SK-N-SH (cell line): ENCODE results near the gene ADAMTS14. TPM values are rescaled to one million over a fixed set of nuclear protein-coding genes. Genes with fewer than 3 reads are reported as not detected.

Experiments used
- CTCF ChIA-PET: fragments of 300-600, 350-600 bp; formaldehyde crosslinking; extraction: SDS; loops from one replicate; lab custom pipeline; 2021; lab: Yijun Ruan, JAX
- POLR2A ChIA-PET: fragments of 350-600 bp; sonication (Branson Sonifier 250); formaldehyde crosslinking; extraction: SDS; loops from one replicate; lab custom pipeline; 2020; ENCODE audit warnings: antibody characterized with exemption, inconsistent platforms; lab: Yijun Ruan, JAX
- DNase-seq: peaks from one replicate; pipeline ENCODE4 v3.0.0; 2012
- H2AFZ ChIP-seq: fragments of 200-600 bp; sonication (generic); 2 replicates; pipeline ENCODE4 v1.8.1; 2016; ENCODE audit warnings: antibody characterized with exemption, mild to moderate bottlenecking, low read depth
- H3F3A ChIP-seq: fragments of 200-600 bp; sonication (generic); replicated peaks from 2 replicates; pipeline ENCODE3; 2016; ENCODE audit warnings: antibody characterized with exemption, mild to moderate bottlenecking; ENCODE audit not compliant: insufficient read depth
- H3K27ac ChIP-seq, 2 experiments: fragments of 200-500 bp in 1 of 2; fragments of 200-600 bp in 1 of 2; sonication (Bioruptor generic) in 1 of 2; sonication (generic), shearing (Covaris generic) in 1 of 2; 2 replicates each; pipeline versions ENCODE4 v1.5.1 to v1.6.1; 2014 to 2016; ENCODE audit warnings: low read depth in 2 of 2, inconsistent platforms in 1 of 2, low read length in 1 of 2, mild to moderate bottlenecking in 1 of 2, mixed read lengths in 1 of 2
- H3K27me3 ChIP-seq: fragments of 200-600 bp; sonication (generic), shearing (Covaris generic); 2 replicates; pipeline ENCODE4 v1.6.1; 2016; ENCODE audit warnings: mixed run types; ENCODE audit not compliant: insufficient read depth
- H3K36me3 ChIP-seq, 2 experiments: fragments of 200-500 bp in 1 of 2; fragments of 200-600 bp in 1 of 2; sonication (Bioruptor generic) in 1 of 2; sonication (generic) in 1 of 2; replicated peaks in 1 of 2; 2 replicates each; pipeline versions ENCODE3 to v1.5.1; 2014 to 2016; ENCODE audit warnings: low read length in 1 of 2, mild to moderate bottlenecking in 1 of 2; ENCODE audit not compliant: insufficient read depth in 2 of 2, control insufficient read depth in 1 of 2
- H3K4me1 ChIP-seq, 2 experiments: fragments of 200-500 bp in 1 of 2; fragments of 200-600 bp in 1 of 2; sonication (Bioruptor generic) in 1 of 2; sonication (generic), shearing (Covaris generic) in 1 of 2; 2 replicates each; pipeline versions ENCODE4 v1.5.1 to v1.6.1; 2014 to 2016; ENCODE audit warnings: low read depth in 1 of 2, low read length in 1 of 2, mixed run types in 1 of 2; ENCODE audit not compliant: insufficient read depth in 2 of 2, control insufficient read depth in 1 of 2
- H3K4me2 ChIP-seq: fragments of 200-600 bp; sonication (generic), shearing (Covaris generic); 2 replicates; pipeline ENCODE4 v1.6.1; 2017; ENCODE audit warnings: mixed run types
- H3K4me3 ChIP-seq, 2 experiments: fragments of 200-500 bp in 1 of 2; fragments of 200-600 bp in 1 of 2; sonication (Bioruptor generic) in 1 of 2; sonication (generic), shearing (Covaris generic) in 1 of 2; 2 replicates each; pipeline versions ENCODE4 v1.5.1 to v1.8.1; 2014 to 2016; ENCODE audit warnings: low read depth in 2 of 2, inconsistent platforms in 1 of 2, low read length in 1 of 2, mild to moderate bottlenecking in 1 of 2, mixed read lengths in 1 of 2, moderate library complexity in 1 of 2
- H3K79me2 ChIP-seq: fragments of 200-600 bp; sonication (generic); 2 replicates; pipeline ENCODE4 v1.8.1; 2017; ENCODE audit warnings: mild to moderate bottlenecking; ENCODE audit not compliant: insufficient read depth
- H3K9ac ChIP-seq: fragments of 200-600 bp; sonication (generic); 2 replicates; pipeline ENCODE4 v1.6.1; 2017; ENCODE audit warnings: mixed run types
- H3K9me2 ChIP-seq: fragments of 200-600 bp; sonication (generic); 2 replicates; pipeline ENCODE4 v1.6.1; 2017; ENCODE audit warnings: mixed run types
- H3K9me3 ChIP-seq: fragments of 200-600 bp; sonication (generic); 2 replicates; pipeline ENCODE4 v1.6.1; 2017; ENCODE audit warnings: mixed run types, mild to moderate bottlenecking, moderate library complexity
- H4K20me1 ChIP-seq: fragments of 200-600 bp; sonication (generic); 2 replicates; pipeline ENCODE4 v1.6.1; 2017; ENCODE audit warnings: mild to moderate bottlenecking, mixed run types; ENCODE audit not compliant: insufficient read depth
- CHD2 ChIP-seq: fragments of 150-350 bp; IDR thresholded peaks from 2 replicates; pipeline ENCODE4 v1.6.1; 2018; ENCODE audit warnings: low read length; ENCODE audit not compliant: partially characterized antibody
- ELF1 ChIP-seq: IDR thresholded peaks from 2 replicates; pipeline ENCODE4 v1.4.0; 2012
- EP300 ChIP-seq, 2 experiments: IDR thresholded peaks; 2 replicates each; pipeline versions ENCODE4 v1.4.0 to v1.6.1; 2012; ENCODE audit warnings: borderline replicate concordance in 1 of 2, low read depth in 1 of 2, low read length in 1 of 2
- EZH2phosphoT487 ChIP-seq: fragments of 200-600 bp; sonication (generic); IDR thresholded peaks from 2 replicates; pipeline ENCODE4 v1.6.1; 2017; ENCODE audit warnings: low read depth, mixed run types, mild to moderate bottlenecking, antibody characterized with exemption, moderate library complexity, borderline replicate concordance
- GATA2 ChIP-seq: sonication (generic); formaldehyde crosslinking; IDR thresholded peaks from 2 replicates; pipeline ENCODE4 v1.5.0; 2020; ENCODE audit warnings: mild to moderate bottlenecking, missing genetic modification reagents
- JUND ChIP-seq: IDR thresholded peaks from 2 replicates; pipeline ENCODE4 v1.4.0; 2012
- MXI1 ChIP-seq: IDR thresholded peaks from 2 replicates; pipeline ENCODE4 v1.6.1; 2012; ENCODE audit warnings: mild to moderate bottlenecking, low read depth, low read length, improper control_type of control experiment
- NFIC ChIP-seq: IDR thresholded peaks from 2 replicates; pipeline ENCODE4 v1.4.0; 2012; ENCODE audit warnings: borderline replicate concordance
- PBX3 ChIP-seq: IDR thresholded peaks from 2 replicates; pipeline ENCODE4; 2012
- REST ChIP-seq: IDR thresholded peaks from 2 replicates; pipeline ENCODE4 v1.6.1; 2012; ENCODE audit warnings: mild to moderate bottlenecking, low read depth, low read length, moderate library complexity
- TAF1 ChIP-seq: IDR thresholded peaks from 2 replicates; pipeline ENCODE4 v1.6.1; 2012; ENCODE audit warnings: low read depth, mild to moderate bottlenecking, low read length, moderate library complexity, borderline replicate concordance
- USF1 ChIP-seq: IDR thresholded peaks from 2 replicates; pipeline ENCODE4 v1.4.0; 2012; ENCODE audit warnings: low read depth, borderline replicate concordance
- USF2 ChIP-seq: fragments of 150-350 bp; IDR thresholded peaks from 2 replicates; pipeline ENCODE4 v1.6.1; 2017; ENCODE audit warnings: antibody characterized with exemption, low read length, low read depth, borderline replicate concordance
- ZBTB33 ChIP-seq: IDR thresholded peaks from 2 replicates; pipeline ENCODE4 v1.4.0; 2012; ENCODE audit warnings: low read depth, borderline replicate concordance
- WGBS: methylation state at CpG from one replicate; pipeline ENCODE4 v1.1.6; 2017; ENCODE audit warnings: low lambda C conversion rate; 5-methylcytosine and 5-hydroxymethylcytosine counted together
- polyA plus RNA-seq, 3 experiments: library from polyadenylated mRNA; depleted of rRNA; stranded (reverse); fragments of >200 nt; gene quantifications; 2 replicates each; pipeline ENCODE4 v1.2.3, GENCODE V29; 2012

Gene ADAMTS14
- polyA plus RNA-seq, 1 of the 3 experiments (the other 2 are of a cell fraction): 1.1 TPM

GRCh38 chr10:70658582-70659136, 13.6 kb upstream of the ADAMTS14 start:
- DNase-seq: no peak
- ChIA-PET CTCF (interaction anchor here (0.5 kb wide), 1 partner anchor 76 kb away, joined by 3 read pairs; no protein-coding TSS in a partner anchor), POLR2A (no interaction called here)

More at GRCh38 chr10:70658582-70659136, 13.6 kb upstream of the ADAMTS14 start:
- TF ChIP-seq USF2 (no peak), REST (no peak), EZH2phosphoT487 (no peak), USF1 (no peak), ELF1 (no peak), ZBTB33 (no peak), JUND (no peak), CHD2 (no peak), PBX3 (no peak), GATA2 (CRISPR knock-in tag) (no peak), MXI1 (no peak), NFIC (no peak), TAF1 (no peak), EP300 (IDR thresholded peaks at IDR 0.05; ENCODE audit: borderline replicate concordance in 1 of 2, low read depth in 1 of 2, low read length in 1 of 2) (no peak)
- Histone ChIP-seq H3K79me2 (no peaks in the 10 kb centered on the region), H4K20me1 (no peaks in the 10 kb centered on the region), H3K4me3 (no peak overlapping the region), H2AFZ (no peak overlapping the region), H3K4me1 (peaks cover 0 to 10% of the 10 kb centered on the region in 2 experiments; a peak in 3 of 4 replicates), H3K9me3 (no peaks in the 10 kb centered on the region), H3K27ac (no peak overlapping the region), H3F3A (peaks cover 20% of the 10 kb centered on the region), H3K36me3 (no peaks in the 10 kb centered on the region), H3K9ac (no peak overlapping the region), H3K27me3 (no peaks in the 10 kb centered on the region), H3K4me2 (no peak overlapping the region), H3K9me2 (no peaks in the 10 kb centered on the region)
- 32% methylated on average over 1 of the region's 1 CpG for WGBS
